T-cell (primary cell): ENCODE results near the gene PTPRS. TPM values are rescaled to one million over a fixed set of nuclear protein-coding genes. Genes with fewer than 3 reads are reported as not detected.

Source experiments
- ATAC-seq, 4 experiments: fragments of 200-7000 bp in 3 of 4; fragments of 150-1000 bp in 1 of 4; cut with Tn5 transposase; replicated peaks in 1 of 4; 1 replicate in 3 of 4; 2 replicates in 1 of 4; pipeline ENCODE4 v1.10.0; 2021; ENCODE audit warnings: moderate library complexity in 3 of 4, mild to moderate bottlenecking in 2 of 4, moderate number of reproducible peaks in 1 of 4
- CTCF ChIA-PET, 2 donors: fragments of 300-600 bp; sonication (Branson Sonifier 250); formaldehyde crosslinking; loops; one replicate each; lab custom pipeline; 2022; ENCODE audit warnings: antibody characterized with exemption in 2 of 2; lab: Charles Lee
- POLR2A ChIA-PET, 2 donors: fragments of 300-600 bp; sonication (Branson Sonifier 250); formaldehyde crosslinking; loops; one replicate each; lab custom pipeline; 2022; ENCODE audit warnings: antibody characterized with exemption in 2 of 2; lab: Charles Lee
- DNase-seq, 35 experiments: peaks; one replicate each; pipeline versions ENCODE4 v3.0.0 to v3.0.0-alpha.2; 2013 to 2023
- H3K27ac ChIP-seq: one replicate; pipeline ENCODE4 v1.5.1; 2013; ENCODE audit warnings: low read length
- H3K27me3 ChIP-seq, 2 experiments: replicated peaks in 1 of 2; 1 replicate in 1 of 2; 2 replicates in 1 of 2; pipeline versions ENCODE4 v1.6.1 to v1.7.0; 2013; ENCODE audit warnings: low read length in 1 of 2, mixed read lengths in 1 of 2; ENCODE audit not compliant: control insufficient read depth in 2 of 2, insufficient read depth in 2 of 2; ENCODE audit errors: extremely low read depth in 1 of 2
- H3K36me3 ChIP-seq, 2 donors: 1 replicate in 1 of 2; 2 replicates in 1 of 2; pipeline versions ENCODE4 v1.6.1 to v1.7.0; 2013; ENCODE audit warnings: low read length in 1 of 2; ENCODE audit not compliant: control insufficient read depth in 2 of 2, insufficient read depth in 1 of 2; ENCODE audit errors: extremely low read depth in 1 of 2
- H3K4me1 ChIP-seq, 2 experiments: 1 replicate in 1 of 2; 2 replicates in 1 of 2; pipeline versions ENCODE4 v1.6.1 to v1.7.0; 2013; ENCODE audit warnings: low read length in 2 of 2, mixed read lengths in 1 of 2; ENCODE audit not compliant: insufficient read depth in 2 of 2, control insufficient read depth in 1 of 2; ENCODE audit errors: extremely low read depth in 1 of 2
- H3K4me3 ChIP-seq, 2 donors: 1 replicate in 1 of 2; 2 replicates in 1 of 2; pipeline versions ENCODE4 v1.5.1 to v1.7.0; 2013; ENCODE audit warnings: mild to moderate bottlenecking in 2 of 2, low read length in 1 of 2, moderate library complexity in 1 of 2; ENCODE audit not compliant: control insufficient read depth in 1 of 2; ENCODE audit errors: extremely low read depth in 1 of 2
- H3K9me3 ChIP-seq: 2 replicates; pipeline ENCODE4 v1.7.0; 2013
- H3K27ac Mint-ChIP-seq, 2 donors: one replicate each; pipeline ENCODE4 v1.8.0; 2020 to 2021; ENCODE audit warnings: mild to moderate bottlenecking in 2 of 2, mixed read lengths in 2 of 2
- H3K27me3 Mint-ChIP-seq, 2 donors: one replicate each; pipeline ENCODE4 v1.8.0; 2021 to 2022; ENCODE audit warnings: mixed read lengths in 2 of 2
- H3K36me3 Mint-ChIP-seq: one replicate; pipeline ENCODE4 v1.8.0; 2021; ENCODE audit warnings: mixed read lengths
- H3K4me1 Mint-ChIP-seq, 3 donors: one replicate each; pipeline ENCODE4 v1.8.0; 2020 to 2022; ENCODE audit warnings: mixed read lengths in 3 of 3, mild to moderate bottlenecking in 1 of 3
- H3K4me3 Mint-ChIP-seq, 3 donors: one replicate each; pipeline ENCODE4 v1.8.0; 2020 to 2022; ENCODE audit warnings: mild to moderate bottlenecking in 3 of 3, mixed read lengths in 3 of 3, moderate library complexity in 3 of 3
- H3K9me3 Mint-ChIP-seq, 3 donors: one replicate each; pipeline ENCODE4 v1.8.0; 2020 to 2022; ENCODE audit warnings: mixed read lengths in 3 of 3
- WGBS: methylation state at CpG from one replicate; pipeline ENCODE4 v1.1.5; 2013; ENCODE audit warnings: missing lambda C conversion rate; ENCODE audit not compliant: insufficient coverage; 5-methylcytosine and 5-hydroxymethylcytosine counted together
- total RNA-seq, 35 experiments: library from RNA in 6 of 35; stranded (reverse) in 6 of 35; fragments of 120-200 nt in 1 of 35; gene quantifications; one replicate each; pipeline versions ENCODE4 v1.2.1 to v1.2.4 and lab custom pipeline; 2013 to 2026

The PTPRS gene
- total RNA-seq, 5 donors from 2014 or later (not counting 1 experiment from before 2014, with no cell fraction given) = 2.9 to 5.6 (median 4.1) TPM

- Mint-ChIP-seq H3K4me1 (peaks cover 10 to 20% (median 15%) of the 10 kb centered on the region in 3 donors), H3K9me3 (peaks cover 0 to under 1% (median 0%) of the 10 kb centered on the region in 3 donors), H3K27ac (no peak overlapping the region), H3K4me3 (peak overlapping the region; percentile 64 to 79 (median 67)), H3K36me3 (no peaks in the 10 kb centered on the region), H3K27me3 (peaks cover 44 to 61% of the 10 kb centered on the region in 2 donors)
- CTCF ChIA-PET = no interaction called here
- DNase-seq (no peak), ATAC-seq (no peak)
- Histone ChIP-seq H3K27ac (no peak overlapping the region), H3K9me3 (no peaks in the 10 kb centered on the region), H3K4me1 (peaks cover 0 to 21% of the 10 kb centered on the region in 2 experiments), H3K27me3 (peaks cover 7 to 72% of the 10 kb centered on the region in 2 experiments), H3K4me3 (no peak overlapping the region), H3K36me3 (no peaks in the 10 kb centered on the region)
- POLR2A ChIA-PET = no interaction called here
- 88% methylated on average over 10 of the region's 13 CpGs for WGBS
These were observed 822 bp upstream of the PTPRS start for GRCh38 chr19:5341448-5341820.

- under 1% methylated on average over 68 of the region's 73 CpGs for WGBS
- peaks cover 24 to 32% (median 27%) of the 10 kb centered on the region in 3 donors for H3K4me1 Mint-ChIP-seq
- ChIA-PET POLR2A (no interaction called here), CTCF (interaction anchor here in 1 of 2 donors (0.6 kb wide), 1 partner anchor 549 kb away, joined by 3 read pairs; the partner anchor contains the start of gene FEM1A)
- H3K27me3 ChIP-seq = peaks cover 7 to 78% of the 10 kb centered on the region in 2 experiments
- no peak overlapping the region for H3K27ac Mint-ChIP-seq
- H3K36me3 Mint-ChIP-seq = no peaks in the 10 kb centered on the region
- DNase-seq (peak in 1 of 35 experiments; percentile 15), ATAC-seq (peak in 2 of 4 experiments; percentile 43 to 51)
- no peaks in the 10 kb centered on the region for H3K9me3 Mint-ChIP-seq
- H3K4me3 Mint-ChIP-seq = peak overlapping the region; percentile 61 to 79 (median 65)
- peak overlapping the region; percentile 28 to 61 for H3K4me3 ChIP-seq
- no peaks in the 10 kb centered on the region for H3K9me3 ChIP-seq
- H3K27me3 Mint-ChIP-seq = peaks cover 58 to 70% of the 10 kb centered on the region in 2 donors
- H3K36me3 ChIP-seq = no peaks in the 10 kb centered on the region
- H3K27ac ChIP-seq = no peak overlapping the region
- H3K4me1 ChIP-seq = peaks cover 0 to 31% of the 10 kb centered on the region in 2 experiments
These were observed 519 bp downstream of the PTPRS start for GRCh38 chr19:5339950-5340636.

- POLR2A ChIA-PET = no interaction called here
- DNase-seq = peak in 2 of 35 experiments; percentile 3 to 15
- Histone ChIP-seq H3K4me1 (peaks cover 0 to 31% of the 10 kb centered on the region in 2 experiments), H3K36me3 (no peaks in the 10 kb centered on the region), H3K27ac (no peak overlapping the region), H3K9me3 (no peaks in the 10 kb centered on the region), H3K27me3 (peaks cover 7 to 85% of the 10 kb centered on the region in 2 experiments), H3K4me3 (peak overlapping the region in 1 of 2 donors; percentile 29)
- peaks cover 57 to 73% of the 10 kb centered on the region in 2 donors for H3K27me3 Mint-ChIP-seq
- no peak for ATAC-seq
- no peaks in the 10 kb centered on the region for H3K9me3 Mint-ChIP-seq
- no peaks in the 10 kb centered on the region for H3K36me3 Mint-ChIP-seq
- 5% methylated on average over 31 of the region's 39 CpGs for WGBS
- CTCF ChIA-PET = no interaction called here
- peak overlapping the region in 1 of 2 donors; percentile 46 for H3K27ac Mint-ChIP-seq
- peak overlapping the region; percentile 61 to 87 (median 71) for H3K4me3 Mint-ChIP-seq
- H3K4me1 Mint-ChIP-seq = peaks cover 25 to 33% (median 27%) of the 10 kb centered on the region in 3 donors
These were observed 1.2 kb downstream of the PTPRS start for GRCh38 chr19:5339198-5339949.

DNA sequence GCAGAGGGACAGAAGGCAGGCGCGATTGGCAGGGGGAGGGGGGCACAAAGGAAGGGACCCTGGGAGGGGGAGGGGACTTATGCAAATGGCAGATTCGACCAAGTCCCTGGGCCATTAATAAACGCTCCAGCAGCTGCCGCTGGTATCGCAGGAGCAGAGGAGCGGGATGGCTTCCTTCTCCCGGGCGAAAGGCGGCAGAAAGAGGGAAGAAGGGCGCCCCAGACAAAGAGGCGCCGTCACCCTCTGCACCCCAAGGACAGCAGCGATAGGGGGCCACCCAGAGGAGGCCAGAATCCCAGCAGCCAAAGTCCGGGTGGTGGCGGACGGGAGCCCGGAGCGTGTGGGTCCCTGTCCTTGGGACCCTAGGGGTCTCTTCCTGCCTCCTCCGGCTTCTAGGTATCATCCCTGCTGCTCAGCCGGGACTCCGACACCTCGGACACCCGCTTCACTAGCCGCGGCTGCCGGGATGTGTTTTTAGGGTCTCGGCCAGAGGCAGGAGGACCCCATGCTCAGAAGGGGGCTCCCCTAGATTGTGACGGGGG lies 1.9 kb downstream of the PTPRS start:
- peak overlapping the region; percentile 61 to 87 (median 71) for H3K4me3 Mint-ChIP-seq
- no peaks in the 10 kb centered on the region for H3K9me3 ChIP-seq
- DNase-seq (no peak), ATAC-seq (no peak)
- H3K4me1 Mint-ChIP-seq = peaks cover 25 to 33% (median 27%) of the 10 kb centered on the region in 3 donors
- H3K9me3 Mint-ChIP-seq = no peaks in the 10 kb centered on the region
- WGBS = 5% methylated on average over 17 of the region's 29 CpGs
- ChIA-PET POLR2A (no interaction called here), CTCF (no interaction called here)
- H3K36me3 ChIP-seq = no peaks in the 10 kb centered on the region
- peaks cover 0 to 31% of the 10 kb centered on the region in 2 experiments for H3K4me1 ChIP-seq
- H3K27me3 ChIP-seq = peaks cover 7 to 85% of the 10 kb centered on the region in 2 experiments
- peaks cover 57 to 75% of the 10 kb centered on the region in 2 donors for H3K27me3 Mint-ChIP-seq
- no peak overlapping the region for H3K4me3 ChIP-seq
- H3K27ac Mint-ChIP-seq = peak overlapping the region in 1 of 2 donors; percentile 46
- H3K27ac ChIP-seq = no peak overlapping the region
- H3K36me3 Mint-ChIP-seq = no peaks in the 10 kb centered on the region

GRCh38 chr19:5337708-5338655 lies 2.6 kb downstream of the PTPRS start:
- ChIA-PET POLR2A (no interaction called here), CTCF (no interaction called here)
- H3K4me1 Mint-ChIP-seq = peaks cover 25 to 33% (median 27%) of the 10 kb centered on the region in 3 donors
- H3K27ac Mint-ChIP-seq = no peak overlapping the region
- no peak for ATAC-seq
- no peaks in the 10 kb centered on the region for H3K9me3 Mint-ChIP-seq
- H3K27me3 Mint-ChIP-seq = peaks cover 60 to 76% of the 10 kb centered on the region in 2 donors
- peak overlapping the region in 1 of 3 donors; percentile 87 for H3K4me3 Mint-ChIP-seq
- Histone ChIP-seq H3K4me1 (peaks cover 0 to 31% of the 10 kb centered on the region in 2 experiments), H3K4me3 (no peak overlapping the region), H3K27me3 (peaks cover 7 to 88% of the 10 kb centered on the region in 2 experiments), H3K9me3 (no peaks in the 10 kb centered on the region), H3K27ac (no peak overlapping the region), H3K36me3 (no peaks in the 10 kb centered on the region)
- DNase-seq = no peak
- 49% methylated on average over 27 of the region's 34 CpGs for whole genome bisulfite sequencing
- H3K36me3 Mint-ChIP-seq = no peaks in the 10 kb centered on the region
